Gastrocnemius medialis (tissue), 4 donors: ENCODE results near the gene CAMTA1. TPM values are rescaled to one million over a fixed set of nuclear protein-coding genes. Genes with fewer than 3 reads are reported as not detected.
"Not testable (repeated sequence)": the region's sequence is repeated elsewhere in the genome, so short reads cannot be mapped to it uniquely, and the experiment has no call there.

Experiments
- ATAC-seq, 2 donors: fragments of 150-250 bp; one replicate each; pipeline ENCODE4 v1.9.1; 2016
- DNase-seq, 2 donors: peaks; one replicate each; pipeline ENCODE4 v3.0.0-alpha.2; 2019
- H3K27ac ChIP-seq, 4 donors: fragments of 200-600 bp; sonication (generic); 1 replicate in 1 of 4; 2 replicates in 3 of 4; pipeline ENCODE4 v1.5.1; 2016 to 2018; ENCODE audit warnings: mild to moderate bottlenecking in 2 of 4, moderate library complexity in 1 of 4
- H3K27me3 ChIP-seq, 3 donors: fragments of 200-600 bp; sonication (generic) in 2 of 3; 1 replicate in 1 of 3; 2 replicates in 2 of 3; pipeline versions ENCODE4 v1.5.1 to v1.6.0; 2016 to 2019; ENCODE audit warnings: mild to moderate bottlenecking in 1 of 3, moderate library complexity in 1 of 3
- H3K36me3 ChIP-seq, 2 donors: fragments of 200-600 bp; sonication (generic) in 1 of 2; one replicate each; pipeline ENCODE4 v1.5.1; 2017 to 2018
- H3K4me1 ChIP-seq, 2 donors: fragments of 200-600 bp; sonication (generic) in 1 of 2; one replicate each; pipeline ENCODE4 v1.5.1; 2016 to 2017; ENCODE audit warnings: mild to moderate bottlenecking in 2 of 2
- H3K4me3 ChIP-seq, 4 donors: fragments of 200-600 bp; sonication (generic) in 3 of 4; 1 replicate in 1 of 4; 2 replicates in 3 of 4; pipeline ENCODE4 v1.5.1; 2016 to 2019; ENCODE audit warnings: mild to moderate bottlenecking in 2 of 4
- H3K9me3 ChIP-seq, 3 donors: fragments of 200-600 bp; sonication (generic) in 2 of 3; 1 replicate in 1 of 3; 2 replicates in 2 of 3; pipeline ENCODE4 v1.5.1; 2016 to 2019
- CTCF ChIP-seq, 5 experiments: fragments of 450-650 bp in 3 of 5; fragments of 200-600 bp in 2 of 5; sonication (generic) in 2 of 5; IDR thresholded peaks in 4 of 5; conservative IDR thresholded peaks in 1 of 5; 1 replicate in 4 of 5; 2 replicates in 1 of 5; pipeline ENCODE4 v1.5.1; 2016 to 2019; ENCODE audit warnings: antibody characterized with exemption in 5 of 5, mild to moderate bottlenecking in 3 of 5, moderate library complexity in 3 of 5
- POLR2A ChIP-seq, 2 donors: fragments of 450-650 bp; IDR thresholded peaks; one replicate each; pipeline ENCODE4 v1.6.1; 2017; ENCODE audit warnings: antibody characterized with exemption in 2 of 2, mild to moderate bottlenecking in 2 of 2, moderate library complexity in 2 of 2
- in situ Hi-C, 4 donors: fragments of 200-750 bp; cut with MboI; loops; one replicate each; pipeline versions ENCODE4 v1.15.0 to v1.8.0; 2017; ENCODE audit warnings: low sequenced_read_pairs in 4 of 4
- intact Hi-C: fragments of 100-400 bp; cut with DNase I; formaldehyde crosslinking; loops from one replicate; pipeline ENCODE4 v1.15.1; 2023; ENCODE audit warnings: low total_unique reads
- total RNA-seq, 4 donors: library from RNA; depleted of rRNA; stranded (reverse); fragments of >200 nt; gene quantifications; one replicate each; pipeline versions ENCODE4 v1.1.0 to v1.2.3, GENCODE V29; 2016

The CAMTA1 gene
- total RNA-seq, 4 donors from 2014 or later = 60.5 to 113 (median 70.4) TPM

- Histone ChIP-seq H3K4me3 (no peak overlapping the region), H3K27me3 (no peaks in the 10 kb centered on the region), H3K27ac (no peak overlapping the region), H3K9me3 (no peaks in the 10 kb centered on the region), H3K36me3 (no peaks in the 10 kb centered on the region), H3K4me1 (no peaks in the 10 kb centered on the region)
- in situ Hi-C loops = no loop called here
- intact Hi-C loops = no loop called here
- no peak for TF ChIP-seq CTCF (IDR thresholded peaks at IDR 0.05 in 4 of 5, conservative IDR thresholded peaks at IDR 0.05 in 1 of 5)
- TF ChIP-seq POLR2A (IDR thresholded peaks at IDR 0.05) = no peak
- no peak for DNase-seq
- no peak for ATAC-seq
These were observed 905.4 kb downstream of the CAMTA1 start for GRCh38 chr1:7690496-7691182.

- no peaks in the 10 kb centered on the region for H3K27me3 ChIP-seq
- no peak for ATAC-seq
- no peak for DNase-seq
These were observed 906.3 kb downstream of the CAMTA1 start for GRCh38 chr1:7691576-7691975.

GRCh38 chr1:7692005-7692404 lies 906.8 kb downstream of the CAMTA1 start:
- no peak for ATAC-seq

More at GRCh38 chr1:7691576-7691975, 906.3 kb downstream of the CAMTA1 start:
- in situ Hi-C loops (no loop called here), intact Hi-C loops (no loop called here)
- TF ChIP-seq POLR2A (IDR thresholded peaks at IDR 0.05) (no peak), CTCF (IDR thresholded peaks at IDR 0.05 in 4 of 5, conservative IDR thresholded peaks at IDR 0.05 in 1 of 5) (no peak)
- Histone ChIP-seq H3K9me3 (no peaks in the 10 kb centered on the region), H3K4me3 (no peak overlapping the region), H3K4me1 (no peaks in the 10 kb centered on the region), H3K36me3 (no peaks in the 10 kb centered on the region), H3K27ac (no peak overlapping the region)

GRCh38 chr1:7693037-7693436 lies 907.8 kb downstream of the CAMTA1 start:
- H3K27me3 ChIP-seq, intact Hi-C loops, H3K4me1 ChIP-seq, H3K9me3 ChIP-seq, DNase-seq, H3K4me3 ChIP-seq, H3K27ac ChIP-seq, ATAC-seq, in situ Hi-C loops, H3K36me3 ChIP-seq: not testable (repeated sequence)

More at GRCh38 chr1:7692005-7692404, 906.8 kb downstream of the CAMTA1 start:
- Histone ChIP-seq H3K27me3 (no peaks in the 10 kb centered on the region), H3K9me3 (no peaks in the 10 kb centered on the region), H3K4me3 (no peak overlapping the region), H3K36me3 (no peaks in the 10 kb centered on the region), H3K4me1 (no peaks in the 10 kb centered on the region), H3K27ac (no peak overlapping the region)
- no peak for TF ChIP-seq POLR2A (IDR thresholded peaks at IDR 0.05)
- in situ Hi-C loops (no loop called here), intact Hi-C loops (no loop called here)
- DNase-seq = no peak

GRCh38 chr1:7693662-7694061 lies 908.4 kb downstream of the CAMTA1 start:
- Histone ChIP-seq H3K27me3 (no peaks in the 10 kb centered on the region), H3K4me1 (no peaks in the 10 kb centered on the region), H3K4me3 (no peak overlapping the region), H3K27ac (no peak overlapping the region), H3K36me3 (no peaks in the 10 kb centered on the region), H3K9me3 (no peaks in the 10 kb centered on the region)
- in situ Hi-C loops = no loop called here
- ATAC-seq (no peak), DNase-seq (no peak)
- intact Hi-C loops = no loop called here
- no peak for TF ChIP-seq CTCF (IDR thresholded peaks at IDR 0.05 in 4 of 5, conservative IDR thresholded peaks at IDR 0.05 in 1 of 5)
- no peak for TF ChIP-seq POLR2A (IDR thresholded peaks at IDR 0.05)
